Skin of body (tissue), 3 donors: ENCODE measurements around the gene HOXD1. TPM values are rescaled to one million over a fixed set of nuclear protein-coding genes. Genes with fewer than 3 reads are reported as not detected.
A peak's percentile ranks its signal among the peaks of the same experiment; 100 is the strongest.

Experiments
- DNase-seq: peaks from one replicate; lab custom pipeline; 2025; lab: John Stamatoyannopoulos, UW
- small RNA-seq: library from RNA; depleted of rRNA; stranded (forward); fragments of <200 nt; gene quantifications from one replicate; pipeline ENCODE3, GENCODE V24; 2014; ENCODE audit warnings: low replicate concordance
- total RNA-seq: library from RNA; depleted of rRNA; stranded (reverse); fragments of >200 nt; gene quantifications from one replicate; pipeline ENCODE4 v1.2.3, GENCODE V29; 2014

Gene HOXD1
- total RNA-seq, 1 donor from 2014 or later = 0.30 TPM

DNA sequence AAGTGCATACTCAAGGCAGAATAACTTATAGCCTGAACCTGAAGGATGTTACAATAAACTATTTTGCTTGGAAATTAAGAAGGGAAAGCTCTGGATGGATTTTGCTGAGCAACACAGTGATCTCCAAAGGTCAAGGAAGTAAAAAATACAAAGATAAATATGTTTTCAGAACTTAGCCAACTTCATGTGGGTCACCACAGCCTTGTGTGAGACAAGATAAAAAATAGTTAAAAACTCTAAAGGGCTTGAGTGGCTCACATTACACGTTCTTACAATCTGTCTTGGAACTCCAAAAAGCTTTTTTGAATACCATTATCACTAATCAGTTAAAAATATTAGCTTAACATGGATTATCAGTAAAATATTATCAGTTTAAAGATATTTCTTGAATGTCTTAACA lies 51.8 kb downstream of the HOXD1 start:
- DNase-seq = no peak

Small RNAs within 50 kb of the gene (small RNA-seq; reads per million reads assigned to genes)
- gene MIR10B = 61,771 reads per million, percentile 100 among the genes with 10 or more reads in this experiment

Other genes with a start within 250 kb of the HOXD1 start
- 27.2 TPM for gene LNPK, start 186.4 kb upstream of the HOXD1 start, total RNA-seq
- not detected for gene EVX2, start 104.7 kb upstream of the HOXD1 start, total RNA-seq
- not detected for gene HOXD13, start 95.9 kb upstream of the HOXD1 start, total RNA-seq
- gene HOXD12, start 88.9 kb upstream of the HOXD1 start, total RNA-seq = not detected
- not detected for gene HOXD11, start 81.4 kb upstream of the HOXD1 start, total RNA-seq
- gene HOXD10, start 71.9 kb upstream of the HOXD1 start, total RNA-seq = 1.8 TPM
- gene HOXD9, start 65.9 kb upstream of the HOXD1 start, total RNA-seq = 4.7 TPM
- 17.0 TPM for gene HOXD8, start 59.0 kb upstream of the HOXD1 start, total RNA-seq
- gene HOXD4, start 37.1 kb upstream of the HOXD1 start, total RNA-seq = 5.4 TPM
- 9.7 TPM for gene HOXD3, start 31.4 kb upstream of the HOXD1 start, total RNA-seq
- gene MTX2, start 80.8 kb downstream of the HOXD1 start, total RNA-seq = 24.3 TPM